Measurements from ENCODE around the gene ILRUN. TPM values are rescaled to one million over a fixed set of nuclear protein-coding genes. Genes with fewer than 3 reads are reported as not detected.
A peak's percentile ranks its signal among the peaks of the same experiment; 100 is the strongest.

ILRUN gene
- polyA plus RNA-seq, 1 donor (not counting 4 experiments of a cell fraction or from before 2014, with no cell fraction given): 64.1 TPM

GRCh38 chr6:34667481-34668238 lies 28.9 kb downstream of the ILRUN start:
- H4K20me1 ChIP-seq (ENCODE audit: control insufficient read depth, extremely low read depth, insufficient read depth, low read length): no peaks in the 10 kb centered on the region
- H3K9me3 ChIP-seq (ENCODE audit: control insufficient read depth, low read depth, low read length): no peaks in the 10 kb centered on the region
- no peak overlapping the region for H3K9ac ChIP-seq (ENCODE audit: control insufficient read depth, extremely low read depth, insufficient read depth, low read length)
- FAIRE-seq (no peak), DNase-seq (ENCODE audit: low read depth, low spot score) (no peak)
- H3K36me3 ChIP-seq (ENCODE audit: control insufficient read depth in 2 of 2, extremely low read depth in 1 of 2, insufficient read depth in 2 of 2, low read length in 2 of 2): peaks cover 0 to 9% of the 10 kb centered on the region in 2 experiments
- H3K4me2 ChIP-seq (ENCODE audit: control insufficient read depth, extremely low read depth, insufficient read depth, low read depth, low read length): no peak overlapping the region
- dilution Hi-C loops (cut with MboI; ENCODE audit: extremely low pct_ligation_motif_present, low sequenced_read_pairs): no loop called here
- no peak overlapping the region for H2AFZ ChIP-seq (ENCODE audit: control insufficient read depth, low read length)
- peaks cover 31% of the 10 kb centered on the region for H3K4me1 ChIP-seq (ENCODE audit: control insufficient read depth, extremely low read depth, insufficient read depth, low read length)
- H3K79me2 ChIP-seq (ENCODE audit: control insufficient read depth, insufficient read depth, low read length): peaks cover 98% of the 10 kb centered on the region
- no peaks in the 10 kb centered on the region for H3K9me1 ChIP-seq (ENCODE audit: control insufficient read depth, extremely low read depth, insufficient read depth, low read length)
- H3K27ac ChIP-seq (ENCODE audit: control insufficient read depth, insufficient read depth, low read length): no peak overlapping the region
- TF ChIP-seq CTCF (optimal IDR thresholded peaks at IDR 0.05 in 1 of 3, IDR thresholded peaks at IDR 0.05 in 1 of 3, conservative IDR thresholded peaks at IDR 0.05 in 1 of 3; ENCODE audit: extremely low read depth in 1 of 3, insufficient read depth in 2 of 3, low read length in 3 of 3) (no peak), EZH2 (IDR thresholded peaks at IDR 0.05; ENCODE audit: low read length) (no peak)
- no peaks in the 10 kb centered on the region for H3K27me3 ChIP-seq (ENCODE audit: control insufficient read depth, extremely low read depth, insufficient read depth, low read length)
- H3K4me3 ChIP-seq (ENCODE audit: control insufficient read depth in 2 of 3, extremely low read depth in 1 of 3, insufficient read depth in 2 of 3, low read depth in 1 of 3, low read length in 3 of 3): no peak overlapping the region

- TF ChIP-seq CTCF (optimal IDR thresholded peaks at IDR 0.05 in 1 of 3, IDR thresholded peaks at IDR 0.05 in 1 of 3, conservative IDR thresholded peaks at IDR 0.05 in 1 of 3; ENCODE audit: extremely low read depth in 1 of 3, insufficient read depth in 2 of 3, low read length in 3 of 3) (no peak), EZH2 (IDR thresholded peaks at IDR 0.05; ENCODE audit: low read length) (no peak)
- Histone ChIP-seq H3K36me3 (ENCODE audit: control insufficient read depth in 2 of 2, extremely low read depth in 1 of 2, insufficient read depth in 2 of 2, low read length in 2 of 2) (no peaks in the 10 kb centered on the region), H3K9ac (ENCODE audit: control insufficient read depth, extremely low read depth, insufficient read depth, low read length) (no peak overlapping the region), H3K4me3 (ENCODE audit: control insufficient read depth in 2 of 3, extremely low read depth in 1 of 3, insufficient read depth in 2 of 3, low read depth in 1 of 3, low read length in 3 of 3) (no peak overlapping the region), H3K4me1 (ENCODE audit: control insufficient read depth, extremely low read depth, insufficient read depth, low read length) (peaks cover 14% of the 10 kb centered on the region), H2AFZ (ENCODE audit: control insufficient read depth, low read length) (no peak overlapping the region), H3K9me3 (ENCODE audit: control insufficient read depth, low read depth, low read length) (no peaks in the 10 kb centered on the region), H3K9me1 (ENCODE audit: control insufficient read depth, extremely low read depth, insufficient read depth, low read length) (no peaks in the 10 kb centered on the region), H3K4me2 (ENCODE audit: control insufficient read depth, extremely low read depth, insufficient read depth, low read depth, low read length) (no peak overlapping the region), H3K79me2 (ENCODE audit: control insufficient read depth, insufficient read depth, low read length) (peaks cover 94% of the 10 kb centered on the region), H3K27me3 (ENCODE audit: control insufficient read depth, extremely low read depth, insufficient read depth, low read length) (no peaks in the 10 kb centered on the region), H3K27ac (ENCODE audit: control insufficient read depth, insufficient read depth, low read length) (peak overlapping the region; percentile 74), H4K20me1 (ENCODE audit: control insufficient read depth, extremely low read depth, insufficient read depth, low read length) (no peaks in the 10 kb centered on the region)
- dilution Hi-C loops (cut with MboI; ENCODE audit: extremely low pct_ligation_motif_present, low sequenced_read_pairs): no loop called here
- DNase-seq (ENCODE audit: low read depth, low spot score): no peak
- FAIRE-seq: no peak
Measured at GRCh38 chr6:34665019-34665418, 31.5 kb downstream of the ILRUN start.
